Activated CD4-positive, alpha-beta T cell treated with anti-CD3 and anti-CD28 coated beads, Interleukin-10, Interleukin-2, amounts not matched to agents 100 ng/mL and 50 ng/mL, durations not matched to agents 16 hours and 8 hours (primary cell): ENCODE measurements around the gene OLIG1.

Source experiments
- DNase-seq: peaks from one replicate; pipeline ENCODE4 v3.0.0-alpha.2; 2020

OLIG1 gene

GRCh38 chr21:33105088-33105487, 35.1 kb downstream of the OLIG1 start:
- no peak for DNase-seq

GRCh38 chr21:33108228-33108627, 38.3 kb downstream of the OLIG1 start:
- DNase-seq: no peak

- DNase-seq: peak; percentile 10
Measured at GRCh38 chr21:33109574-33110339, 39.8 kb downstream of the OLIG1 start.

- no peak for DNase-seq
Measured at GRCh38 chr21:33110340-33110715, 40.4 kb downstream of the OLIG1 start.

- no peak for DNase-seq
Measured at GRCh38 chr21:33111577-33111976, 41.6 kb downstream of the OLIG1 start.

- no peak for DNase-seq
Measured at GRCh38 chr21:33112151-33112550, 42.2 kb downstream of the OLIG1 start.

GRCh38 chr21:33112681-33113080, 42.7 kb downstream of the OLIG1 start:
- no peak for DNase-seq

GRCh38 chr21:33113131-33113530, 43.2 kb downstream of the OLIG1 start:
- no peak for DNase-seq

GRCh38 chr21:33114276-33114675, 44.3 kb downstream of the OLIG1 start:
- DNase-seq: no peak

- no peak for DNase-seq
Measured at GRCh38 chr21:33115631-33116510, 45.9 kb downstream of the OLIG1 start.

GRCh38 chr21:33116676-33117075, 46.7 kb downstream of the OLIG1 start:
- no peak for DNase-seq

GRCh38 chr21:33117101-33117888, 47.4 kb downstream of the OLIG1 start:
- no peak for DNase-seq
